ENCODE data around the gene GRIK5.

GRCh38 chr19:42005504-42005903 is 64.5 kb downstream of the GRIK5 start:
- TF ChIP-seq CTCF (IDR thresholded peaks at IDR 0.05) (no peak), POLR2A (IDR thresholded peaks at IDR 0.05) (no peak)
